ENCODE measurements around the gene OPN1MW3.
"Not testable (repeated sequence)": the region's sequence is repeated elsewhere in the genome, so short reads cannot be mapped to it uniquely, and the experiment has no call there.

The OPN1MW3 gene

GRCh38 chrX:154257282-154257681, at the start of gene OPN1MW3:
OPN1MW3 (plus strand) TSS chrX:154257582; CDS start chrX:154257620, 38 bp downstream.
- not testable (repeated sequence) for DNase-seq

GRCh38 chrX:154209670-154210418, 47.5 kb upstream of the OPN1MW3 start:
- DNase-seq = not testable (repeated sequence)

GRCh38 chrX:154211057-154211456, 46.3 kb upstream of the OPN1MW3 start:
- not testable (repeated sequence) for DNase-seq

- not testable (repeated sequence) for DNase-seq
Observed at GRCh38 chrX:154211499-154211898, 45.9 kb upstream of the OPN1MW3 start.

- not testable (repeated sequence) for DNase-seq
Observed at GRCh38 chrX:154219456-154219855, 37.9 kb upstream of the OPN1MW3 start, which contains the start of gene OPN1MW2. OPN1MW2 (plus strand) TSS chrX:154219756; CDS start chrX:154219816, 60 bp downstream.

GRCh38 chrX:154225292-154225691, 32.1 kb upstream of the OPN1MW3 start:
- not testable (repeated sequence) for DNase-seq

GRCh38 chrX:154226706-154227105, 30.7 kb upstream of the OPN1MW3 start:
- not testable (repeated sequence) for DNase-seq

- DNase-seq = not testable (repeated sequence)
Observed at GRCh38 chrX:154231443-154231842, 25.9 kb upstream of the OPN1MW3 start.

- DNase-seq = not testable (repeated sequence)
Observed at GRCh38 chrX:154233620-154234019, 23.8 kb upstream of the OPN1MW3 start.

- not testable (repeated sequence) for DNase-seq
Observed at GRCh38 chrX:154238939-154239559, 18.3 kb upstream of the OPN1MW3 start.

GRCh38 chrX:154239982-154240503, 17.3 kb upstream of the OPN1MW3 start:
- DNase-seq = not testable (repeated sequence)

- not testable (repeated sequence) for DNase-seq
Observed at GRCh38 chrX:154247377-154248045, 9.9 kb upstream of the OPN1MW3 start.

- not testable (repeated sequence) for DNase-seq
Observed at GRCh38 chrX:154248076-154248475, 9.3 kb upstream of the OPN1MW3 start.

- DNase-seq = not testable (repeated sequence)
Observed at GRCh38 chrX:154258711-154259110, 1.3 kb downstream of the OPN1MW3 start.

GRCh38 chrX:154263072-154263471, 5.7 kb downstream of the OPN1MW3 start:
- not testable (repeated sequence) for DNase-seq

- not testable (repeated sequence) for DNase-seq
Observed at GRCh38 chrX:154269245-154269644, 11.9 kb downstream of the OPN1MW3 start.

GRCh38 chrX:154284489-154285338, 27.3 kb downstream of the OPN1MW3 start:
- DNase-seq = not testable (repeated sequence)

- DNase-seq = not testable (repeated sequence)
Observed at GRCh38 chrX:154286406-154286805, 29.0 kb downstream of the OPN1MW3 start.

- DNase-seq = no peak
Observed at GRCh38 chrX:154294791-154295574, 37.6 kb downstream of the OPN1MW3 start, which contains the start of gene TEX28. TEX28 (minus strand) TSS chrX:154295124; CDS start chrX:154292117, 3,007 bp downstream.

- DNase-seq = no peak
Observed at GRCh38 chrX:154295664-154296310, 38.4 kb downstream of the OPN1MW3 start, which contains the start of gene TKTL1. TKTL1 (plus strand) TSS chrX:154295795; CDS start chrX:154295860, 65 bp downstream.
